Muscle of back (tissue), 13 donors: ENCODE measurements around the gene CYP8B1. TPM values are rescaled to one million over a fixed set of nuclear protein-coding genes. Genes with fewer than 3 reads are reported as not detected.
A peak's percentile ranks its signal among the peaks of the same experiment; 100 is the strongest.

Experiments
- DNase-seq, 3 donors: peaks; one replicate each; pipeline versions ENCODE4 v3.0.0 to v3.0.0-alpha.2; 2013
- long read RNA-seq, 9 donors: transcript quantifications; one replicate each; lab custom pipeline, GENCODE V29; 2026
- polyA plus RNA-seq, 10 donors: library from polyadenylated mRNA; unstranded; fragments of 120-200 nt; gene quantifications; one replicate each; pipeline ENCODE4 v1.2.1, GENCODE V29; 2013; ENCODE audit not compliant: insufficient read length in 10 of 10

CYP8B1 gene, protein sequence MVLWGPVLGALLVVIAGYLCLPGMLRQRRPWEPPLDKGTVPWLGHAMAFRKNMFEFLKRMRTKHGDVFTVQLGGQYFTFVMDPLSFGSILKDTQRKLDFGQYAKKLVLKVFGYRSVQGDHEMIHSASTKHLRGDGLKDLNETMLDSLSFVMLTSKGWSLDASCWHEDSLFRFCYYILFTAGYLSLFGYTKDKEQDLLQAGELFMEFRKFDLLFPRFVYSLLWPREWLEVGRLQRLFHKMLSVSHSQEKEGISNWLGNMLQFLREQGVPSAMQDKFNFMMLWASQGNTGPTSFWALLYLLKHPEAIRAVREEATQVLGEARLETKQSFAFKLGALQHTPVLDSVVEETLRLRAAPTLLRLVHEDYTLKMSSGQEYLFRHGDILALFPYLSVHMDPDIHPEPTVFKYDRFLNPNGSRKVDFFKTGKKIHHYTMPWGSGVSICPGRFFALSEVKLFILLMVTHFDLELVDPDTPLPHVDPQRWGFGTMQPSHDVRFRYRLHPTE
- under 1 TPM in 8 of 10 donors, not detected in 2; 0.03 to 0.12 (median 0.07) TPM for polyA plus RNA-seq
- long read RNA-seq, donor 1: 0 reads
- long read RNA-seq, donor 2: 0 reads
- long read RNA-seq, donor 3: 0 reads
- long read RNA-seq, donor 4, partial matches to known transcripts: 0 of 1 reads
- long read RNA-seq, donor 4, other reads (novel, unspliced or antisense): 0 of 1 reads
- long read RNA-seq, donor 5: 0 reads
- long read RNA-seq, donor 6: 0 reads
- long read RNA-seq, donor 7: 0 reads
- long read RNA-seq, donor 8: 0 reads
- long read RNA-seq, donor 9: 0 reads

GRCh38 chr3:42875325-42876151, at the start of gene CYP8B1:
TSS of gene CYP8B1 (minus strand) at chr3:42875879. CDS start at chr3:42875816, 63 bp downstream.
- no peak for DNase-seq

DNA sequence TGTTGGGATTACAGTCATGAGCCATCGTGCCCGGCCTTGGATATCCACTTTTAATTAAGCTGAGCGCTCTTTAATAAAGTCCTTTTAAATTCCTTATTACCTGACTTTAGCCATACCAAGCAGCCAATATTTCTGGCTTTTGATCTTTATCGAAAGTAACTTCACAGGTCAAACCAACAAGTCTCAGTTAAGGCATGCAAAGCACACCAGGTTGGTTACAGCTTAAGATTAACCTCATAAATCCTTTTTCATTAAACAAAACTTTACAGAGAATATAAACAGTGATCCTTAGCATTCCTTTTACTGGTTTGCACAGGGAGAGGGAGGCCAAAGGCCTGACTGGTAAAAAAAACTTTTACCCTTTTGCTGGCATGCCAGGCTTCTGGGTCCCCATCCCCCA, 47.9 kb upstream of the CYP8B1 start:
- DNase-seq: no peak

DNA sequence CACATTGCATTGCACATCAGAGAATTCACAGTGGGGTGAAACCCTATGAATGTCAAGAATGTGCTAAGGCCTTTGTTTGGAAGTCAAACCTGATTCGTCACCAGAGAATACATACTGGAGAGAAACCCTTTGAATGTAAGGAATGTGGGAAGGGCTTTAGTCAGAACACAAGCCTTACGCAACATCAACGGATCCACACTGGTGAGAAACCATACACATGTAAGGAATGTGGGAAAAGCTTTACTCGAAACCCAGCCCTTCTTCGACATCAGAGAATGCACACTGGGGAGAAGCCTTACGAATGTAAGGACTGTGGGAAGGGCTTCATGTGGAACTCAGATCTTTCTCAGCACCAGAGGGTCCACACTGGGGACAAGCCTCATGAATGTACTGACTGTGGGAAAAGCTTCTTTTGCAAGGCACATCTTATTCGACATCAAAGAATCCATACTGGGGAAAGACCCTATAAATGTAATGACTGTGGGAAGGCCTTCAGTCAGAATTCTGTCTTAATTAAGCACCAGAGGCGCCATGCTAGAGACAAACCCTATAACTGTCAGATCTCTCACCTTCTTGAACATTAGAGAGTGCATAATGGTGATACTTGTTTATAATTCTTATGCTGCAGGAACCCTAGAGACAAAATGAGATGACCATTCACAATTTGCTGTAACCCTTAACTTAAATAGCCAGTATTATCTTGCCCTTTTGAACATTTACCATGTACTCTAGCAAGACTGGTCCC, 39.3 kb upstream of the CYP8B1 start:
- DNase-seq: peak in 1 of 3 donors; percentile 9

GRCh38 chr3:42911551-42911950, 35.9 kb upstream of the CYP8B1 start:
- no peak for DNase-seq

DNA sequence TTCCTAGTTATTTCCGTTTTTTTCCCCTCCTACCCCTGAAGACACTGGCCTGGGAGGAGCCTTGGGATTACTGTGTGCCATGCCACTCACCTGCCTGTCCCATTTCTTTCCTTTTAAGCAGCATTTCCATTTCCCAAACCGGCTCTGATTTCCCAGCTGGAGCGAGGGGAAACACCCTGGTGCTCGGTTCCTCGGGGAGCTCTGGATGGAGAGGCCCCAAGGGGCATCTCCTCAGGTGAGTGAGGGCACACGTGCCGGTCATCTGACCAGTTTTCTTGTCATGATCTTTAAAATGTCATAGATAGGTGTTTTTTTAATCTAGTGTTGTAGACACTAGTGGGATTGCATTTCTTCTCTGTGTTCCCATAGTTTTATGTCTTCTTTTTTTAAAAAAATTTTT, 33.0 kb upstream of the CYP8B1 start:
- DNase-seq: no peak

DNA sequence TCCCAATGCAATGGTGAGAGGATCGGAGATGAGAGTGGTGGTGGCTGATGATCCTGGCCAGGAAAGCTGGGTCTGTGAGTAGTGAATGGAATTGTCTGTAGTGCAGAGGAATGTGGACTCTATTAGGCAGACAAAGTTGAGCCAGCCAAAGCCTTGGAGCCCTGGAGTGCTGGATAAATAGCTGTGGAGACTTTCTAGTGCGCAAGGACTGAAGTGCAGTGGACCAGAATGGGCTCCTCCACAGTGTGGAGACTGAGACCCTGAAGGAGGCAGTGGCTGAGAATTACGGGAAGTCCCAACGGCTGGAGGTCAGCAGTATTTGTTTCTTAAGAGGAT, 31.1 kb upstream of the CYP8B1 start:
- DNase-seq: peak in 1 of 3 donors; percentile 6

DNA sequence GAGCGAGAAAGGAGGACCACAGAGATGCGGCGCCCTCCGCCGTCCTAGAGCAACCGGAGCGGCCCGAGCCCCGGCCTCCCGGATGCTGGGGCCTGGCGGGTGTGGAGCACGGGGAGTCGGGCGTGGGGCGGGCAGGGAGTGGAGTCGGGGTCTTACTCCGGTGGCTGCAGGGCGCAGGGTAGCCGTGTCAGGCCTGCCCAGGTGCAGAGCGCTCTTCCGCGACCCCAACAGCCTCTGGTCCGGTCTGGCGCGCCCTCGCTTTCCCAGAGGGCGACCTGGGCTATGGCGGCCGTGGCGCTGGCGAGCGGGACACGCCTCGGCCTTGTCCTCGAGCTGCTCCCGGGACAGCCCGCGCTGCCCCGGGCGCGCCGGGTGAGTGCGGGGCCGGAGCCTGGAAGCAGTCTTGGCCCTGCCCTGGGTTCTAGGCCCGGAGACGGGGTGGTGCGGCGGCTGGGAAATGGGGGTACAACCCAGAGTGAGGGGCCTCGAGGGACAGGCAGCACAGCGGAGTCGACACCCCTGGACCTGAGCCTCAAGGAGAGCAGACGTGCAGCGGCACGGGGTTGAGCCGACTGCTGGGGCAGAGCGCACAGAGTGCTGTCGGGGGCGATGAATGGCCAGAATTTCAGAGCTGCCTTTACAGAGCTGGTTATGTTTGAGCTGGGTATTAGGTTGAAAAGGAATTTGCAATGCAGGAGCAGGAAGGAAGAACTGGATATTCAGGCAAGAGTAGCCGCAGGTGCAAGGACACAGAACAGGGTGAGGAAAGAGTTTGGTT, 30.6 kb upstream of the CYP8B1 start, which contains the start of gene ZNF662:
Gene ZNF662, plus strand, starts transcription at position 73 of the 778 bp plus-strand sequence. CDS start 1,973 bp downstream, outside the sequence.
- DNase-seq: peak; percentile 41 to 91 (median 66)

DNA sequence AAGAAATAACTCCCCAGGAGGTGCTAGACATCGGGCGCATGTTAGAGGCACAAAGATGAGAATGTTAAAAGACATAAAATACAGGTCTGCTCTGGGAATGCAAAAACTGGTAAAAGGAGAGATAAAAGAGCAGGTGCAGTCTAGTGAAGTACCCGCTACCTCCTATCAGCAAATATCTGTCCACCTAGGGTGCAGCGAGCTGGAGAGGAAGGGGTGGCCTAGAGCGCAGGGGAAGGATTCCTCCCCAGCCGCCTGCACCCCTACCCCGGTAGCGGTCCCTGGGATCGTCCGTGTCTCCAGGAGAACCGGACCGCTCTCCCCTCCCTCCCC, 30.0 kb upstream of the CYP8B1 start:
- no peak for DNase-seq

DNA sequence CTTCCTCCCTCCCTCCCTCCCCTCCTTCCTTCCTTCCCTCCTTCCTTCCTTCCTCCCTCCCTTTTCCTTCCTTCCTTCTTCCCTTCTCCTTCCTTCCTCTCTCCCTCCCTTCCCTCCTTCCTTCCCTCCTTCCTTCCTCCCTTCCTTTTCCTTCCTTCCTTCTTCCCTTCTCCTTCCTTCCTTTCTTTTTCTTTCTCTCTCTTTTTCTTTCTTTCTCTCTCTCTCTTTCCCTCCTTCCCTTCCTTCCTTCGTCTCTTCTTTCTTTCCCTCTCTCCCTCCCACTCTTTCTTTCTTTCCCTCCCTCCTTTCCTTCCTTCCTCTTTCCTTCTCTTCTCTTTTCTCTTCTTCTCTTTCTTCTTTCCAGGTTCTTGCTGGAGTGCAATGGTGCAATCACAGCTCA, 28.4 kb upstream of the CYP8B1 start:
- DNase-seq: no peak

DNA sequence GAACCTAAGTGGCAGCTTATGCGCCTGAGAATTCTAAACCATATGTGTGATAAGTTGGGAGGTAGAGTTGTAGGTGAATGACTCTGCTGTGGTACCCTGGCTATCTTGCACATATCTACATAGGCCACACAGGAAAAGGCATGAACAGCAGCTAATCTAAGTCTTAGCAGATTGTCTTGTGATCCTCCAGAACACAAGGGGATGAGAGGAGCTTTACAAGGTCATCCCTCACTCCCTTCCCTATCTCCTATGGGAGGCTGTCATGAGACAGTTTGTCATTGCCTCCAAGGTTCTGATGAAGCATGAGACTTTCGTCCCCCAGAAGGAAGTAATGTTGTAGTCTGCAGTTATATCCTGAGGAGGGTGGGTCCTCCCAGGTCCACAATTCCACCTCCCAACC, 26.6 kb upstream of the CYP8B1 start:
- no peak for DNase-seq

DNA sequence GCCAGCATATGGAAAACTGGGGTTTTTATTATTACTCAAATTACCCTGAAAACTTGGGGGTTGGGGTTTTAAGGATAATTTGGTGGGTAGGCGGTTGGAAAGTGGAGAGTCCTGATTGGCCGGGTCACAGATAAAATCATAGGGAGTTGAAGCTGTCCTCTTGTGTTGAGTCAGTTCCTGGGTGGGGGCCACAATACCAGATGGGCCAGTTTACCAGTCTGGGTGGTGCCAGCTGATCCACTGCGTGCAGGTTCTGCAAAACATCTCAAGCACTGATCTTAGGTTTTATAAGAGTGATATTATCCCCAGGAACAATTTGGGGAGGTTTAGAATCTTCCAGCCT, 25.4 kb upstream of the CYP8B1 start:
- no peak for DNase-seq

DNA sequence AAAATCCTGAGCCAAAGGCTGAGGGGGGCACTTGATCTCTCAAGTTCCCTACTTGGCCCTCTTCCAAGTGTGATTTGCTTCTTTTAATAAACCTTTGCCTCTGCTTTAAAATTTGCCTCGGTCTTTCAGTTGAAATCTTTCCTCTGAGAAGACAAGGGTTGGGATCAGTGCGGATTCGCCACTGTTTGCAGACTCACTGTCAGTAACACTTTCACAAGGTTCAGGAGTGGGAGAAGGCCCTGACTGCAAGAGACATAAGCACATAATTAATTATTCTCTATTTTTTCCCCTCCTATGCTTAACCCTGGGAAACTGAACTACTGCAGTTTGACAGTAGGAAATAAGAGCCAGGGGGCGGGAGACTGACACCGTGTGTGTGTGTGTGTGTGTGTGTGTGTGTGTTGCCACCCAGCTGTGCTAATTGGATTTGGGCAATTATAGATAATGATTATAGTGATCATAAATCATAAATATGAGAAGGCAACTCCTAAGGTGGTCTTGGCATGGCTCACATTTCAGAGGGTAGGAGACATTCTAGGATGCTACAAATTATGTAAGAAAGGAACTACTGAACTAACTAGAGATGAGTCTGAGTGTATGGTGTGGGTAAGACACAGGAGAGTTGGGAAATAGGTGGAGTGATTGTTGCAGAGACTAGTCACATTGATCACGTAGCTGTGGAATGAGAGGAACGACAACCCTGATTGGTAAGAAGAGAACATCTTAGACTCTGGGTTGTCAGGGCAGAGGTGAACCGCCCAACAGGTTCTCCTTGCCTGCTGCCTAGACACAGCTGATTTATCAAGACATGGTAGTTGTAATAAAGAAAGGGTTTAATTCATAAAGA, 24.8 kb upstream of the CYP8B1 start:
- no peak for DNase-seq

DNA sequence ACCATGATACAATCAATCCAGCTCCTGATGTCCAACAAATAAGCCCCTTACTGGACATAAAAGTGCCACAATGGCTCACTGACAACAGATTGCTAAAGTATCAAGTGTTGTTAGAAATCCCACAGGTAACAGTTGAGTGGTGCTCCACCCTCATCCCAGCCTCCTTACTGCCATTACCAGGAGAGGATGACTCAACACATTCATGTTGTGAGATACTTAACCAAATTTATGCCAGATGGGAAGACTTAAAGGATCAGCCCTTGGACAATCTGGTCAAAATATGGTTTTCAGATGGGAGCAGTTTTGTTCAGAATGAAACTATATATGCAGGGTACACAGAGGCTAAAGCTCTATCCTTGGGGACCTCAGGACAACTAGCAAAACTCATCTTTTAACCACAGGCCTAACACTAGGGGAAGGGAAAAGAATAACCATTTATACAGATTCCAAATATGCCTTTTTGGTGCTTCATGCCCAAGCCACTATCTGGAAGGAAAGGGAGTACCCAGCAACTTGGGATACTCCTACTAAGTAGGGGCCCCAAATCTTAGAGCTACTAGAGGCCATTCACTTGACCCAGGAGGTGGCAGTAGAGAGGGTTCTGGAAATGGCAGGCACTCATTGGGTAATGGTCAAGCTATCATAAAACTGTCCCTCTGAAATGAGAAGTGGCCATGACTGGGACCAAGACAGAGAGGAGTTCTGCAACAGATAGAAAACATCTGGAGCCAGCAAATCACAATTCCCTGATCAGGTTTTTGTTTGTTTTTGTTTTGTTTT, 23.4 kb upstream of the CYP8B1 start:
- DNase-seq: no peak

DNA sequence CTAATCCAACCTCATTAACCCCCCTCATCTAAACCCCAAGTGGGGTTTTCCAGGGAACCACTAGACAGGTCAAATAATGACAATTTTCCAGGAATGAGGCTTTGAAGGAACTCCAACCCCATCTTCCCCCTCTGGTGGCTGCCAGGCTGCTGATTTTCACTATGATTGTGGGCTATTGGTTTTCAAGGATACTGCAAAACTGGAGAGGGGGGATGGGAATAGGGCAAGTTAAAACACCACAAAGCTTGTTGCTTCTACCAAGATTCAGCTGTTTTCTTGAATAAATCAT, 19.8 kb upstream of the CYP8B1 start:
- DNase-seq: no peak

DNA sequence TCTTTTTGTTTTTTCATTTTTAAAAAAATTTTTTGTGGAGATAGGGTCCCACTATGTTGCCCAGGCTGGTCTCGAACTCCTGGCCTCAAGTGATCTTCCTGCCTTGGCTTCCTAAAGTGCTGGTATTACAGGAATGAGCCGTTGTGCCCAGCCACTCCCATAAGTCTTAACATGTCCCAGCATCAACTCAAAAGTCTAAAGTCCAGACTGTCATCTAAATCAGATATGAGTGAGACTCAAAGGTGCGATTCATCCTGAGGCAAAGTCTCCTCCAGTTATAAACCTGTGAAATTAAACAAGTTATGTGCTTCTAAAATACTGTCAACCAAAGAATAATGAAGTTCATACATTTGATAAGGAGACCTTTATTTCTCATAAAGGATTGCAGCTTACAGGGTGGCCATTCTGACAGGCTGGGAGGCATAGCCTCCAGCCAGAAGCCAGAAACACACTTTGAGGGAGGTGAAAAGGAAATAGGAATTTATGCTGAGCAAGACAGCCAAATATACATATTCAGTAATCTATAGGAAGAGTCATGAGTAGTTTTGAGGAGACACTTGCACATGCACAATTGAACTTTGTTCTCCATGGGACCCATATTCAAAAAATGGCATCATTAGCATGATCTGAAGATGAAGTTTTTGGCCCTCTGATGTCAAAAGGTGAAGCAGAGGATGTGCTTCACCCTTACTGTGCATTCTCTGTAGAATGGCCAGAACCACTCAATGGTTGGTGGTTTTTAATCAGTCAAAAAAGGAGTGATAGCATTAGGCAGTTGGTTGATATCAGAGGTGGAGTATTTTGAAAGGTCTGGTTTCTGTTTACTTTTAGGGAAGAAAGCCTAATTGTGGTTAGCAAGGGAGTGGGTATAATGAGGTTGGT, 19.3 kb upstream of the CYP8B1 start:
- no peak for DNase-seq

GRCh38 chr3:42892807-42893206, 17.1 kb upstream of the CYP8B1 start:
- DNase-seq: no peak

DNA sequence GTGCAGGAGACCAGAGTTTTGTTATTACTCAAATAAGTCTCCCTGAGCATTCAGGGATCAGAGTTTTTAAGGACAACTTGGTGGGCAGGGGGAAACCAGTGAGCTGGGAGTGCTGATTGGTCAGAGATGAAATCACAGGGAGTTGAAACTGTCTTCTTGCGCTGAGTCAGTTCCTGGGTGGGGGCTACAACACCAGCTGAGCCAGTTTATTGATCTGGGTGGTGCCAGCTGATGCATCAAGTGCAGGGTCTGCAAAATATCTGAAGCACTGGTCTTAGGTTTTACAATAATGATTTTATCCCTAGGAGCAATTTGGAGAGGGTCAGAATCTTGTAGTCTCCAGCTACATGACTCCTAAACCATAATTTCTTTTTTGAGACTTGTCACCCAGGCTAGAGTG, 16.5 kb upstream of the CYP8B1 start:
- DNase-seq: no peak

DNA sequence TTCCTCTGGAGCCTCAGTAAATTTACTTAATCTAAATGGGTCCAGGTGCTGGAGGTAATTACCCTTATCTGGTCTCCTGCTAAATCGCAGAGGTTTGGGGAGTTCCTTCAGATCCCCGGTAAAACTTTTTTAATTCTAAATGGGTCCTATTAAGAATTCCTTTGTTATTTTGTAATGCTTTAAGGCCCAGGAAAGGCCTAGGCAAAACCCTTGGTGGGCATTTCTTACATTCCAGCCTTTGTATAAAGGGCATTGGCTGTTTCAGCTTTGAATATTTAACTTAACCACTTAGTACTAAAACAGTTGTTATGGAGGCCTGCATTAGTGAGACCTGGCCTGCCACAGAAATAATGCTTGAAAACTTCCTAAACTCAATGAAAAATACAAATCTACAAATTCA, 15.4 kb upstream of the CYP8B1 start:
- DNase-seq: no peak
